Ovary (tissue), 3 donors: ENCODE results near the gene CACNA1D.

Experiments
- CTCF ChIP-seq, 3 donors: fragments of 450-650 bp in 2 of 3; fragments of 200-600 bp in 1 of 3; IDR thresholded peaks; one replicate each; pipeline versions ENCODE4 v1.5.1 to v1.8.0; 2016 to 2022; ENCODE audit warnings: antibody characterized with exemption in 3 of 3, mild to moderate bottlenecking in 1 of 3
- POLR2A ChIP-seq: fragments of 450-650 bp; IDR thresholded peaks from one replicate; pipeline ENCODE4 v1.6.1; 2017; ENCODE audit warnings: antibody characterized with exemption, mild to moderate bottlenecking, moderate library complexity
- donor health status: DM: no; HTN: no; CAD: no.

GRCh38 chr3:53510508-53510907 lies 16.1 kb downstream of the CACNA1D start:
- TF ChIP-seq CTCF (IDR thresholded peaks at IDR 0.05) (no peak), POLR2A (no peak)
